Breast epithelium (tissue), 4 donors: ENCODE measurements around the gene LHPP. TPM values are rescaled to one million over a fixed set of nuclear protein-coding genes. Genes with fewer than 3 reads are reported as not detected.

Experiments used
- DNase-seq, 2 donors: peaks; one replicate each; pipeline ENCODE4 v3.0.0-alpha.2; 2019; ENCODE audit warnings: low spot score in 2 of 2
- H3K27ac ChIP-seq, 2 donors: fragments of 200-600 bp; sonication (generic) in 1 of 2; one replicate each; pipeline ENCODE4 v1.5.1; 2016 to 2019; ENCODE audit warnings: mild to moderate bottlenecking in 1 of 2
- H3K27me3 ChIP-seq, 2 donors: fragments of 200-600 bp; sonication (generic) in 1 of 2; one replicate each; pipeline versions ENCODE4 v1.5.1 to v1.6.0; 2017 to 2019; ENCODE audit warnings: control low read depth in 1 of 2, mild to moderate bottlenecking in 1 of 2
- H3K36me3 ChIP-seq: fragments of 200-600 bp; one replicate; pipeline ENCODE4 v1.5.1; 2019
- H3K4me1 ChIP-seq, 2 donors: fragments of 200-600 bp; sonication (generic); one replicate each; pipeline ENCODE4 v1.5.1; 2016 to 2019; ENCODE audit warnings: control low read depth in 1 of 2
- H3K4me3 ChIP-seq, 3 donors: fragments of 200-600 bp; sonication (generic); 1 replicate in 2 of 3; 2 replicates in 1 of 3; pipeline ENCODE4 v1.5.1; 2016 to 2019; ENCODE audit warnings: mild to moderate bottlenecking in 3 of 3, moderate library complexity in 2 of 3
- H3K9me3 ChIP-seq, 2 donors: fragments of 200-600 bp; sonication (generic) in 1 of 2; one replicate each; pipeline ENCODE4 v1.5.1; 2016 to 2019; ENCODE audit warnings: control low read depth in 1 of 2
- CTCF ChIP-seq, 3 donors: fragments of 450-650 bp; IDR thresholded peaks; one replicate each; pipeline ENCODE4 v1.5.1; 2016 to 2017; ENCODE audit warnings: antibody characterized with exemption in 3 of 3, mild to moderate bottlenecking in 3 of 3, moderate library complexity in 3 of 3
- POLR2A ChIP-seq: fragments of 450-650 bp; IDR thresholded peaks from one replicate; pipeline ENCODE4 v1.6.1; 2016; ENCODE audit warnings: antibody characterized with exemption, mild to moderate bottlenecking, moderate library complexity
- POLR2AphosphoS5 ChIP-seq, 3 donors: sonication (generic); formaldehyde crosslinking; IDR thresholded peaks; one replicate each; pipeline ENCODE4 v1.6.1; 2017; ENCODE audit warnings: antibody characterized with exemption in 3 of 3
- intact Hi-C: fragments of 100-400 bp; cut with DNase I; formaldehyde crosslinking; loops from one replicate; pipeline ENCODE4 v1.15.1; 2023; ENCODE audit warnings: low total_unique reads
- total RNA-seq, 3 donors: library from RNA; depleted of rRNA; stranded (reverse); fragments of >200 nt; gene quantifications; one replicate each; pipeline ENCODE4 v1.1.0, GENCODE V29; 2016

The LHPP gene
- total RNA-seq, 3 donors from 2014 or later, result 13.1 to 19.6 (median 17.0) TPM

GRCh38 chr10:124658591-124659242 is 197.1 kb downstream of the LHPP start:
- no peak for TF ChIP-seq CTCF (IDR thresholded peaks at IDR 0.05)
- no peak for TF ChIP-seq POLR2AphosphoS5 (IDR thresholded peaks at IDR 0.05)
- no peak for TF ChIP-seq POLR2A
- Histone ChIP-seq H3K36me3 (no peaks in the 10 kb centered on the region), H3K4me1 (peaks cover 0 to 19% of the 10 kb centered on the region in 2 donors), H3K27me3 (no peaks in the 10 kb centered on the region), H3K27ac (peak overlapping the region in 1 of 2 donors; percentile 53), H3K9me3 (no peaks in the 10 kb centered on the region), H3K4me3 (no peak overlapping the region)
- intact Hi-C loops, result loop anchor here (10.0 kb wide), 1 partner anchor 76 kb away; no protein-coding TSS in a partner anchor
- DNase-seq, result no peak

GRCh38 chr10:124659380-124659779 is 197.8 kb downstream of the LHPP start:
- intact Hi-C loops, result loop anchor here (10.0 kb wide), 1 partner anchor 75 kb away; no protein-coding TSS in a partner anchor
- Histone ChIP-seq H3K4me1 (peaks cover 0 to 15% of the 10 kb centered on the region in 2 donors), H3K27me3 (no peaks in the 10 kb centered on the region), H3K27ac (no peak overlapping the region), H3K9me3 (no peaks in the 10 kb centered on the region), H3K36me3 (no peaks in the 10 kb centered on the region), H3K4me3 (no peak overlapping the region)
- TF ChIP-seq POLR2A (no peak), POLR2AphosphoS5 (IDR thresholded peaks at IDR 0.05) (no peak), CTCF (IDR thresholded peaks at IDR 0.05) (no peak)
- DNase-seq, result no peak

- intact Hi-C loops, result no loop called here
- Histone ChIP-seq H3K9me3 (no peaks in the 10 kb centered on the region), H3K4me3 (no peak overlapping the region), H3K4me1 (peaks cover 0 to 4% of the 10 kb centered on the region in 2 donors), H3K27me3 (no peaks in the 10 kb centered on the region), H3K27ac (no peak overlapping the region), H3K36me3 (no peaks in the 10 kb centered on the region)
- DNase-seq, result no peak
- TF ChIP-seq CTCF (IDR thresholded peaks at IDR 0.05) (no peak), POLR2A (no peak), POLR2AphosphoS5 (IDR thresholded peaks at IDR 0.05) (no peak)
Observed at GRCh38 chr10:124660404-124661125, 198.9 kb downstream of the LHPP start.

GRCh38 chr10:124661660-124662180 is 200.1 kb downstream of the LHPP start:
- intact Hi-C loops, result no loop called here
- TF ChIP-seq POLR2A, result no peak
- TF ChIP-seq POLR2AphosphoS5 (IDR thresholded peaks at IDR 0.05), result no peak
- TF ChIP-seq CTCF (IDR thresholded peaks at IDR 0.05), result no peak
- Histone ChIP-seq H3K27ac (no peak overlapping the region), H3K36me3 (no peaks in the 10 kb centered on the region), H3K27me3 (no peaks in the 10 kb centered on the region), H3K9me3 (no peaks in the 10 kb centered on the region), H3K4me3 (no peak overlapping the region), H3K4me1 (peaks cover 0 to 4% of the 10 kb centered on the region in 2 donors)
- DNase-seq, result no peak

- no peak for TF ChIP-seq CTCF (IDR thresholded peaks at IDR 0.05)
- no peak for TF ChIP-seq POLR2A
- TF ChIP-seq POLR2AphosphoS5 (IDR thresholded peaks at IDR 0.05), result no peak
- no peaks in the 10 kb centered on the region for H3K9me3 ChIP-seq
- no peak for DNase-seq
- H3K27me3 ChIP-seq, result no peaks in the 10 kb centered on the region
- no peaks in the 10 kb centered on the region for H3K4me1 ChIP-seq
- intact Hi-C loops, result no loop called here
- no peak overlapping the region for H3K4me3 ChIP-seq
- no peaks in the 10 kb centered on the region for H3K36me3 ChIP-seq
- H3K27ac ChIP-seq, result no peak overlapping the region
Observed at GRCh38 chr10:124663228-124663627, 201.6 kb downstream of the LHPP start.
